NCI-H187 (cell line): ENCODE measurements around the gene ABHD11.

Experiments
- DNase-seq, 2 experiments: peaks; one replicate each; lab custom pipeline; 2025; lab: John Stamatoyannopoulos, UW

Gene ABHD11

GRCh38 chr7:73701357-73701995 is 37.1 kb downstream of the ABHD11 start:
- no peak for DNase-seq

DNA sequence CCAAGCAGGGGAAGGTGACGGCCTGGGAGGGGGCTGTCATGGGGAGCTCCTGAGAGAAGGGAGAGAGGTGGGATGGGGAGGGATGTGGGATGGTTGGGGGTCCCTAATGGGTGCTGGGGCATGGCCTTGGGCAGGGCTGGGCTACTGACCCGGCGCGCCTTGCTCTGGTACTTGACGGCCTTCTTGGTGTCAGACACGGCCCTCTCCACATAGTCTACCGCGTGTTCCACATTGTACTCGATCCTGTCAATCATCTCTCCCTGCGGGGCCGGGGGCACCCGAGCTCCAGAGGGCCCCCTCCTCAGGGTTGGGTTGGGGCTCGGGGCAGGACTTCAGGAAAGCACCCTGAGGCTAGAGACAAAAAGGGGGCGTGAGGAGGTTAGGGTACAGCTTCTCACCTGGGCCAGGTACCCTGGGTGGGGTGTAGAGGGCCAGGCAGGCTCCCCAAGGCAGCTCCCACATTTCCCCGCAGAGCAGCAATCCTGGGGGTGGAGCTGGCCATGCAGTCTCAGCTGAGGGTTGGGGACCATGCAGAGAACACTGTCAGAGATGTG is 37.9 kb downstream of the ABHD11 start:
- DNase-seq = no peak

- DNase-seq = no peak
Observed at GRCh38 chr7:73700069-73700423, 38.6 kb downstream of the ABHD11 start.

DNA sequence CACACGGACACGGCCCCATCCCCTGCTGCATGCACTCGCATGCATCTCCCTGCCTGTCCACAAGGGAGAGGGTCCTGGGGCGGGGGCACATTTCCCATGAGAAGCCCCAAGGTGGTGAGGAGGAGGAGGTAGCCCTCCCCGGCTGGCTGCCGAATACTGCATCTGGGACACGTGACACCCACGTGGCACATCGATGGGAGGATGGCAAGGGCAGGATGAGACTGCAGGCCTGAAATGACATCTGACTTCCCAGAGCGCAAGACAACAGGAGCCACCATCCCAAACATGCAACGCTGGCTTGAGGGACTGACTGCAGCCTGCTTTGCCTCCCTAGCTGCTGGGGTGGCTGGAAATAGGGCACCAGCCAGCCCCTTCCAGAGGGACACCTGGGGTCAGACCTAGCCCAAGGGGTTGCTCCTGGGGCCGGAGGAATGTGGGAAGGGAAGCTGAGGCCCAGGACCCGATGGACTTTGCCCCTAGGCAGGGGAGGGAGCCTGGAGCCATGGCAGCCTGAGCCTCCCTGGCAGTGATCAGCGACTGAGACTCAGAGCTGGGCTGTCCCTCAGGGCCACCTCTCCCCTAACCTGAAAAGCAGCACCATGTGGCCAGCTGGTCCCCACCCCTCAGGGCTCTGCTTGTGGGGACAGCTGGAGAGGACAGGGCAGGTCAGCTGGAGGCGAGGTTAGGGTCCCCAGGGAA is 39.1 kb downstream of the ABHD11 start:
- no peak for DNase-seq

- no peak for DNase-seq
Observed at GRCh38 chr7:73698410-73698809, 40.2 kb downstream of the ABHD11 start.

GRCh38 chr7:73696372-73696771 is 42.2 kb downstream of the ABHD11 start:
- DNase-seq = no peak

DNA sequence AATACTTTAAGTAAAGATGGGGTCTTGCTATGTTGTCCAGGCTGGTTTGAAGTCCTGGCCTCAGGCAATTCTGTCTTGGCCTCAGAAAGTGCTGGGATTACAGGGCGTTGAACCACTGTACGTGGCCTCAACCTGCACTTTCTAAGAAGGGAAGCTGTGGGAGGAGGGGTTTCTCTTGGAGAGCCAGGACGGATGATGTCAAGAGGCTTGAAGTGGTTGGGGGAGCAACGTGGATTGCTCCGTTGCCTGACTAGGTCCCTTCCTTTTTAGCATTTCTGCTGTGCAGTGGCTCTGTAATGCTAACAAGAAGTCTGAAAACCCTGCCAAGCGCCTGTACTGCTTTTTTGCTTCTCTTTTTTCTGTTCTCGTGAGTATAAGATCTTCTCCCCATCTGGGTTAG is 48.0 kb downstream of the ABHD11 start:
- DNase-seq = no peak

GRCh38 chr7:73688288-73688687 is 50.3 kb downstream of the ABHD11 start:
- no peak for DNase-seq
